Muscle layer of colon (tissue), 2 donors: ENCODE results near the gene APPBP2.

Experiments used
- H3K27ac ChIP-seq: one replicate; pipeline ENCODE4 v1.7.0; 2013; ENCODE audit warnings: low read depth, mild to moderate bottlenecking, low read length, moderate library complexity
- H3K27me3 ChIP-seq, 2 donors: one replicate each; pipeline ENCODE4 v1.7.0; 2013; ENCODE audit warnings: low read length in 2 of 2, mild to moderate bottlenecking in 2 of 2; ENCODE audit not compliant: insufficient read depth in 2 of 2, control insufficient read depth in 1 of 2
- H3K36me3 ChIP-seq: one replicate; pipeline ENCODE4 v1.7.0; 2013; ENCODE audit warnings: mild to moderate bottlenecking, low read length; ENCODE audit not compliant: insufficient read depth
- H3K4me1 ChIP-seq: one replicate; pipeline ENCODE4 v1.7.0; 2013; ENCODE audit warnings: mild to moderate bottlenecking, low read length; ENCODE audit not compliant: insufficient read depth
- H3K4me3 ChIP-seq, 2 donors: one replicate each; pipeline ENCODE4 v1.7.0; 2013; ENCODE audit warnings: low read length in 2 of 2, low read depth in 1 of 2, mild to moderate bottlenecking in 1 of 2, moderate library complexity in 1 of 2
- H3K9ac ChIP-seq: one replicate; pipeline ENCODE4 v1.7.0; 2013; ENCODE audit warnings: low read length
- H3K9me3 ChIP-seq: one replicate; pipeline ENCODE4 v1.7.0; 2013; ENCODE audit warnings: mild to moderate bottlenecking, low read length
- donor health status: abdominal sarcoma.
- donor health status: Adenocarcinoma of cecum.

APPBP2 gene

GRCh38 chr17:60525685-60526514, at the start of gene APPBP2:
Gene APPBP2 (minus strand): TSS chr17:60526242. CDS start chr17:60525931, 311 bp downstream.
- Histone ChIP-seq H3K4me3 (peak within 1 kb of the TSS; percentile 86 to 99), H3K9me3 (no peaks in the 10 kb centered on the region), H3K36me3 (no peaks in the 10 kb centered on the region), H3K4me1 (peaks cover 29% of the 10 kb centered on the region), H3K9ac (peak within 1 kb of the TSS; percentile 100), H3K27me3 (no peaks in the 10 kb centered on the region), H3K27ac (peak within 1 kb of the TSS; percentile 94)

- Histone ChIP-seq H3K4me3 (no peak overlapping the region), H3K9ac (no peak overlapping the region), H3K36me3 (no peaks in the 10 kb centered on the region), H3K4me1 (peaks cover 19% of the 10 kb centered on the region), H3K9me3 (no peaks in the 10 kb centered on the region), H3K27ac (no peak overlapping the region), H3K27me3 (no peaks in the 10 kb centered on the region)
These were observed 47.4 kb upstream of the APPBP2 start for GRCh38 chr17:60573236-60574051.

GRCh38 chr17:60565233-60565632, 39.2 kb upstream of the APPBP2 start:
- H3K9ac ChIP-seq: no peak overlapping the region
- no peak overlapping the region for H3K27ac ChIP-seq
- no peaks in the 10 kb centered on the region for H3K9me3 ChIP-seq
- no peaks in the 10 kb centered on the region for H3K27me3 ChIP-seq
- no peaks in the 10 kb centered on the region for H3K36me3 ChIP-seq
- H3K4me1 ChIP-seq: peaks cover 3% of the 10 kb centered on the region
- no peak overlapping the region for H3K4me3 ChIP-seq

GRCh38 chr17:60563743-60564142, 37.7 kb upstream of the APPBP2 start:
- Histone ChIP-seq H3K9me3 (no peaks in the 10 kb centered on the region), H3K36me3 (no peaks in the 10 kb centered on the region), H3K27me3 (no peaks in the 10 kb centered on the region), H3K4me1 (no peaks in the 10 kb centered on the region), H3K27ac (no peak overlapping the region), H3K9ac (no peak overlapping the region), H3K4me3 (no peak overlapping the region)

- no peak overlapping the region for H3K9ac ChIP-seq
- no peaks in the 10 kb centered on the region for H3K27me3 ChIP-seq
- no peak overlapping the region for H3K4me3 ChIP-seq
- no peaks in the 10 kb centered on the region for H3K36me3 ChIP-seq
- no peaks in the 10 kb centered on the region for H3K9me3 ChIP-seq
- H3K27ac ChIP-seq: no peak overlapping the region
- H3K4me1 ChIP-seq: no peaks in the 10 kb centered on the region
These were observed 36.4 kb upstream of the APPBP2 start for GRCh38 chr17:60562421-60562820.

- Histone ChIP-seq H3K4me1 (no peaks in the 10 kb centered on the region), H3K9ac (no peak overlapping the region), H3K4me3 (no peak overlapping the region), H3K9me3 (no peaks in the 10 kb centered on the region), H3K27me3 (no peaks in the 10 kb centered on the region), H3K27ac (no peak overlapping the region), H3K36me3 (no peaks in the 10 kb centered on the region)
These were observed 34.8 kb upstream of the APPBP2 start for GRCh38 chr17:60560860-60561257.

- Histone ChIP-seq H3K36me3 (no peaks in the 10 kb centered on the region), H3K9me3 (no peaks in the 10 kb centered on the region), H3K4me3 (no peak overlapping the region), H3K27me3 (no peaks in the 10 kb centered on the region), H3K4me1 (no peaks in the 10 kb centered on the region), H3K27ac (no peak overlapping the region), H3K9ac (no peak overlapping the region)
These were observed 34.2 kb upstream of the APPBP2 start for GRCh38 chr17:60559995-60560859.

- H3K4me3 ChIP-seq: no peak overlapping the region
- H3K9ac ChIP-seq: no peak overlapping the region
- no peaks in the 10 kb centered on the region for H3K9me3 ChIP-seq
- H3K4me1 ChIP-seq: no peaks in the 10 kb centered on the region
- H3K27me3 ChIP-seq: no peaks in the 10 kb centered on the region
- no peaks in the 10 kb centered on the region for H3K36me3 ChIP-seq
- H3K27ac ChIP-seq: no peak overlapping the region
These were observed 33.6 kb upstream of the APPBP2 start for GRCh38 chr17:60559659-60559994.

GRCh38 chr17:60557805-60558204, 31.8 kb upstream of the APPBP2 start:
- H3K9ac ChIP-seq: no peak overlapping the region
- H3K27ac ChIP-seq: no peak overlapping the region
- H3K4me1 ChIP-seq: no peaks in the 10 kb centered on the region
- no peaks in the 10 kb centered on the region for H3K36me3 ChIP-seq
- no peaks in the 10 kb centered on the region for H3K9me3 ChIP-seq
- no peak overlapping the region for H3K4me3 ChIP-seq
- no peaks in the 10 kb centered on the region for H3K27me3 ChIP-seq

- no peaks in the 10 kb centered on the region for H3K9me3 ChIP-seq
- H3K27me3 ChIP-seq: no peaks in the 10 kb centered on the region
- H3K9ac ChIP-seq: no peak overlapping the region
- H3K36me3 ChIP-seq: no peaks in the 10 kb centered on the region
- no peak overlapping the region for H3K27ac ChIP-seq
- no peak overlapping the region for H3K4me3 ChIP-seq
- H3K4me1 ChIP-seq: no peaks in the 10 kb centered on the region
These were observed 29.7 kb upstream of the APPBP2 start for GRCh38 chr17:60555786-60556185.

GRCh38 chr17:60554377-60554788, 28.3 kb upstream of the APPBP2 start:
- Histone ChIP-seq H3K4me1 (no peaks in the 10 kb centered on the region), H3K36me3 (no peaks in the 10 kb centered on the region), H3K27ac (no peak overlapping the region), H3K9ac (no peak overlapping the region), H3K9me3 (no peaks in the 10 kb centered on the region), H3K27me3 (no peaks in the 10 kb centered on the region), H3K4me3 (no peak overlapping the region)
